Measurements from ENCODE around the gene CA10.

GRCh38 chr17:52049051-52049450 is 109.5 kb downstream of the CA10 start:
- no peak for TF ChIP-seq CTCF (conservative IDR thresholded peaks at IDR 0.05 in 1 of 2, IDR thresholded peaks at IDR 0.05 in 1 of 2; ENCODE audit: low read depth in 1 of 2, low read length in 2 of 2)
- TF ChIP-seq EZH2 (IDR thresholded peaks at IDR 0.05; ENCODE audit: low read length, missing control alignments) = no peak
